Stomach (tissue), 4 donors: Measurements from ENCODE around the gene AKNA.

ENCODE experiments used
- POLR2A ChIP-seq, 4 donors: fragments of 450-650 bp; IDR thresholded peaks; one replicate each; pipeline ENCODE4 v1.6.1; 2016; ENCODE audit warnings: antibody characterized with exemption in 4 of 4, control low read depth in 2 of 4, mild to moderate bottlenecking in 1 of 4, moderate library complexity in 1 of 4
- POLR2AphosphoS5 ChIP-seq, 3 donors: sonication (generic); formaldehyde crosslinking; IDR thresholded peaks; one replicate each; pipeline ENCODE4 v1.6.1; 2016; ENCODE audit warnings: antibody characterized with exemption in 3 of 3
- TF ChIP-seq, protein P1 (sequence below), 7 experiments: fragments of 450-650 bp in 4 of 7; fragments of 200-600 bp in 3 of 7; sonication (generic) in 3 of 7; IDR thresholded peaks; one replicate each; pipeline ENCODE4 v1.5.1; 2016 to 2019; ENCODE audit warnings: antibody characterized with exemption in 7 of 7, control low read depth in 2 of 7, mild to moderate bottlenecking in 1 of 7

DNA sequence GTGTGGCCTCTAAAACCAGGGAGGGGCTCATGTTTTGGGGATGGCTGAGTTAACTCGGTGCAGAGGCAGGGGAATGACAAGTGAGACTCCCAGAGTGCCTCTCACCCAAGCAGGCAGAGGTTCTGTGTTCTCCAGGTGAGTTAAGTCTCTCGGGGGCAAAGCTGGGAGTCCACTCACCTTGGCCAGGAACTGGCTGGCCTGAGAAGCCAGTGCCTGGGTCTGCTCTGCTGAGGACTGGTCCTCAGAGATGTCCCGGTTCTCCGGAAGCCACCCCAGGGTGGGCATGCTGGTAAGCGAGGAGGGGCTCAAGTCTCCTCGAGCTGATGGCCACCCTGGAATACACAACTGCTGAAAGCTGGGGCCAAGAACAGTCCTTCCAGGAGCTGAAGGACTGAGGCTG lies 20.4 kb downstream of the AKNA start:
- TF ChIP-seq, protein P1, sequence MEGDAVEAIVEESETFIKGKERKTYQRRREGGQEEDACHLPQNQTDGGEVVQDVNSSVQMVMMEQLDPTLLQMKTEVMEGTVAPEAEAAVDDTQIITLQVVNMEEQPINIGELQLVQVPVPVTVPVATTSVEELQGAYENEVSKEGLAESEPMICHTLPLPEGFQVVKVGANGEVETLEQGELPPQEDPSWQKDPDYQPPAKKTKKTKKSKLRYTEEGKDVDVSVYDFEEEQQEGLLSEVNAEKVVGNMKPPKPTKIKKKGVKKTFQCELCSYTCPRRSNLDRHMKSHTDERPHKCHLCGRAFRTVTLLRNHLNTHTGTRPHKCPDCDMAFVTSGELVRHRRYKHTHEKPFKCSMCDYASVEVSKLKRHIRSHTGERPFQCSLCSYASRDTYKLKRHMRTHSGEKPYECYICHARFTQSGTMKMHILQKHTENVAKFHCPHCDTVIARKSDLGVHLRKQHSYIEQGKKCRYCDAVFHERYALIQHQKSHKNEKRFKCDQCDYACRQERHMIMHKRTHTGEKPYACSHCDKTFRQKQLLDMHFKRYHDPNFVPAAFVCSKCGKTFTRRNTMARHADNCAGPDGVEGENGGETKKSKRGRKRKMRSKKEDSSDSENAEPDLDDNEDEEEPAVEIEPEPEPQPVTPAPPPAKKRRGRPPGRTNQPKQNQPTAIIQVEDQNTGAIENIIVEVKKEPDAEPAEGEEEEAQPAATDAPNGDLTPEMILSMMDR (IDR thresholded peaks at IDR 0.05): no peak
- TF ChIP-seq POLR2A (IDR thresholded peaks at IDR 0.05): no peak
- TF ChIP-seq POLR2AphosphoS5 (IDR thresholded peaks at IDR 0.05): no peak
